GM18499 (cell line): ENCODE measurements around the gene CBFA2T2.
"Not testable (repeated sequence)": the region's sequence is repeated elsewhere in the genome, so short reads cannot be mapped to it uniquely, and the experiment has no call there.

ENCODE experiments used
- ATAC-seq: cut with Tn5 transposase; IDR thresholded peaks from one replicate; pipeline ENCODE4 v1.9.1; 2021; ENCODE audit warnings: moderate number of reproducible peaks; ENCODE audit not compliant: insufficient read depth, unreplicated experiment

CBFA2T2 gene

GRCh38 chr20:33606118-33606771 lies 116.3 kb downstream of the CBFA2T2 start:
- no peak for ATAC-seq

- no peak for ATAC-seq
Measured at GRCh38 chr20:33609504-33609903, 119.6 kb downstream of the CBFA2T2 start.

DNA sequence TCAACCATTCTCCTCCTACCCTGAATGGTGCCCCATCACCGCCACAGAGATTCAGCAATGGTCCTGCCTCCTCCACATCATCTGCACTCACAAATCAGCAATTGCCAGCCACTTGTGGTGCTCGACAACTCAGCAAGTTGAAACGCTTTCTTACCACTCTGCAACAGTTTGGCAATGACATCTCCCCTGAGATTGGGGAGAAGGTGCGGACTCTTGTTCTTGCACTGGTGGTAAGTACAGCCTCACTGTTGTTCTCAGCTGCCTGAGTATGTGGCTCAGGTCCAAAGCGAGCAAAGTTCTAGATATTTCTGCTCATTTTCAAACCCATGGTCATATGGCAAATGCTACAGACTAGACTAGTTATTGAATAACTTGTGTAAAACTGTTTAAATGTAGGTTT lies 121.2 kb downstream of the CBFA2T2 start:
- no peak for ATAC-seq

DNA sequence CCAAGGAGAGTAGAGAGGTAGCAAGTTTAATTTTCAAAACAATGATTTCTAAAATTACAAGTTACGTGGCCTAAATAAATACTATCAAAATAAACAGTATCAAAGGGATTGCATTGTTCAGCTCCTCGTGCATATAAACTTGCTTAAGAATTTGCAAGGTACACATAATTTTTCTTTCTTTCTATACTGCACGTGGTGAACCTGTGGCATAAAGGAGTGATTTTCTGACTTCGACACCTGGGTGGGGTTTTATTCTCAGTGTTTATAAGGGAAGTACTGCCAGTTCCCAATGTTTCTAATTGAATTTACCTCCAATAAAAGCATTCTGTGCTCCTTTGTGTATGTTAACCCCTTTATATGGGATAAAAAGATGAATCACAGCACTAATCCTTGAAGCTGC lies 122.1 kb downstream of the CBFA2T2 start:
- ATAC-seq: no peak

DNA sequence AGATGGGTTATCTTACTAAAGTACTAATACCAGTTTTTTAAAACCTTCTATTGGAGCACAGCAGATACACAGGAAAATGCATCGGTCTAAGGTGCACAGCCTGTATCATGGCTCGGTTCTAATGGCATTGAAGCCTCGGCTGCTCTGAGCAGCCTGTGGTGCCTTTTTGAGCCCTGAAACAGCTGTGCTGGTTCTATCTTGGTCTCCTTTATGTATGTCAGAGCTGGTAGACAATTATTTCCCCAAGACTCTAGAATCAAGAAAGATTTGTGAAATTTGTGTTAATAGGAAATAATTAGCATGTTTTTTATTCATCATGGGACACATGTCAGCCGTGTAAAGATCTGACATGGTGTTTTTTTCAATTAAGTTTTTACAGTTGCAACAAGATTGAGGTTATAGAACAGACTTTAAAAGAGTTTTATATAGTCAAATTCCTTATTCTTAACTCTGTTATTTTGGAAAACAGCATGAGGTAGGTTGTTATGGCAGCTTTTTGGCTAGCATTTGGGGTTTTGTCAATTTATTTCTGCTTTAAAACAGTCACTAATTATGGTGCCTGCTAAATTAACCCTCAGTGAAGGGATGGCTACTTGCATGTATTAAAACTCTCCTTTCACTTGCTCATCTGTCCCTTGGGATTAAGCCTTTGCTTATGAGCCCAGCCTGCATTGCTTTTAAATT lies 132.0 kb downstream of the CBFA2T2 start:
- no peak for ATAC-seq

GRCh38 chr20:33622705-33623365 lies 132.9 kb downstream of the CBFA2T2 start:
- ATAC-seq: no peak

DNA sequence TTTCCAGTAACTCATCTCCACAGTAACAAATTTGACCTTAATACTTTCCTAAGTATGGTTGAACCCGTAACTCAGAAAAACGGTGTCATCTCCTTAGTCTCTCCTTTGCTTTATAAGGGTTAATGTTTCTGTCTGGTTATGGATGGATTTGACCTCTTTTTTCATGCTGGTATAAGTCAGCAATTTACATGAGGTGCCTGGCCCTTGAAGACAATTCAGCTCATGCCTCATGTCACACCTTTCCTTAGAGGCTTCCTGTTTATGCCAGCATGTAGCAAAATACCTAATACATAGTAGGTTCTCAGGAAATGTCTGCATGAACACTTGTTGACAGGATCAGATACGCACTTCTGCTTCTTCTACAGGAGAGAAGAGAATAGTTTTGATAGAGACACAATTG lies 134.5 kb downstream of the CBFA2T2 start:
- no peak for ATAC-seq

DNA sequence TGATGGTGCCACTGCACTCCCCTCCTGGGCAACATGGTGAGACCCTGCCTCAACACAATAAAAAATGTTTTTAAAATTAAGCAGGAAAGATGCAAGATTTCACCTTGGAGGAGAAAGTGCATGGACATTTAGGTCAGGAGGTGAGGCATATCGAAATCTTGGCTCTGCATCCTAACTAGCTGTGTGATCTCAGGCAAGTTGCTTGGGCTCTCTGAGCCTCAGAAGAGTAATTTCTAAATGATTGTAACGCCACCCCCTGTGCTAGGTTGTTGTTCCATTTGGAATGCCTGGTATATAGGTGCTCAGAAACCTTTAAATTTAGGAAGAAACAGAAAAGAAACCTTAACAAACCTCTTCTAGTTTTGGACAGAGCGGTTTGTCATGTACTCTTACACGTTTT lies 136.3 kb downstream of the CBFA2T2 start:
- no peak for ATAC-seq

GRCh38 chr20:33627577-33628216 lies 137.8 kb downstream of the CBFA2T2 start:
- no peak for ATAC-seq

DNA sequence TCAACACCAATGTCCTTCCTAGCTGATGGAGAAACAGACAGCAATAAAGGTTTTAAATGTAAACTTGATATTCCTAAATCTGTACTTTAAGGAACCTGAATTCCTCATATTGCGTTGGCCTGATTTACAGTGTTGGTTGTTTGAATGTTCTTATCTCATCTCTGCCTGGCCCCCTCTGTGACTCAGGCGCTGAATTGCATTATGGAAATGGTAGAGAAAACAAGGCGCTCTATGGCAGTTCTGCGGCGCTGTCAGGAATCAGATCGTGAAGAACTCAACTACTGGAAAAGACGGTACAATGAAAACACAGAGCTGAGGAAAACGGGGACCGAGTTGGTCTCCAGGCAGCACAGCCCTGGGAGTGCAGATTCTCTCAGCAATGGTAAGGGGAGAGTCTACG lies 139.6 kb downstream of the CBFA2T2 start:
- ATAC-seq: no peak

DNA sequence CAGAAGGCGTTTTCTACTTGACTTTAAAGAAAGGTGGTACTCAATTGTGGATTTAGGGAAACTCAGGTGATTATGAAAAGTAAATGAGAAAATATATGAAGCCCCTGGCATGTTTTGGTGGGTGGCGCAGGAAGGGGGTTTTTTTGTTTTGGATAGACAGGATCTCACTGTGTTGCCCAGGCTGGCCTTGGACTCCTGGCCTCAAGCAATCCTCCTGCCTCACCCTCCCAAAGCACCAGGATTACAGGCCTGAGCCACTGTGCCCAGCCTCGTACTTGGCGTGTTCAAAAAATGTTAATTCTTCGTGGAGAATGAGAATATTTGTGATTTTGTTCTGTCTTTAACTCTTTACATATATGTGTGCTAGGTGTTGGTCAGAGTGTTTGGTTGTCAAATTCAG lies 140.1 kb downstream of the CBFA2T2 start:
- no peak for ATAC-seq

GRCh38 chr20:33630507-33630906 lies 140.6 kb downstream of the CBFA2T2 start:
- no peak for ATAC-seq

GRCh38 chr20:33631910-33632309 lies 142.0 kb downstream of the CBFA2T2 start:
- not testable (repeated sequence) for ATAC-seq

DNA sequence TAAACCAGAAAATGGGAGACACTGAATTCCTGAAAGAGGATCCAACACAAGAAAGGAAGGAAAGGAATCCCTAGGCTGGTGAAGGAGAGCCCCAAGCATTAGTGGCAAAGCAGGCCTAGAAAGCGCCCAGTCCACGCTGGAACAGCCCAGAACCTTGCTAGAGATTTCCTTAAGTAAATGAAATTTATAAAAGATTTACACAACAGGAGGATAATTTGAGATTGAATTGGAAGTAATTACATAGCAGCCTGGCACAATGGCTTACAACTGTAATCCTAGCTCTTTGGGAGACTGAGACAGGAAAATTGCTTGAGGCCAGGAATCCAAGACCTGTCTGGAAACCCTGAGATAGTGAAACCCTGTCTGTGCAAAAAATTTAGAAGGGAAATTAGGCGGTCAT lies 145.4 kb downstream of the CBFA2T2 start:
- no peak for ATAC-seq

GRCh38 chr20:33636776-33637175 lies 146.9 kb downstream of the CBFA2T2 start:
- ATAC-seq: no peak

- ATAC-seq: no peak
Measured at GRCh38 chr20:33640287-33640686, 150.4 kb downstream of the CBFA2T2 start.

GRCh38 chr20:33644313-33645071 lies 154.6 kb downstream of the CBFA2T2 start:
- no peak for ATAC-seq

- no peak for ATAC-seq
Measured at GRCh38 chr20:33645072-33645358, 155.1 kb downstream of the CBFA2T2 start.

DNA sequence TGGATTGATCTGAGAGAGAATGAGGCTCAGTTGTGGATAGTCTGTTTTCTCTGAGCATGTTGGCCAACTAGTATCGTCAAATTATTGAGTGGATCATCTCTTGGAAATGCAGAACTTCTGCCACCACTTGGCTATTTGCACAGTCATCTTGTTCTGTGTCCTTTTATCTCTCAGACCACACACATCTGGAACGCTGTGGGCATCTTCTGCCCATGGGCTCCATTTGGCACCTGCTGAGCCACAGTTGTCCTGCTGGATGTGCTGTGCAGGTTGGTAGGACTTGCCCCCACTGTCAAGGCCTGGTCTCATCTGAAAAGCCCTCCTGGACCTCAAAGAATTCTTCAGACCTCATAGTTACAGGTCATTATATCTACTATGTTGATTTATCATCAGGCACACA lies 155.5 kb downstream of the CBFA2T2 start:
- ATAC-seq: no peak

- no peak for ATAC-seq
Measured at GRCh38 chr20:33646191-33646590, 156.3 kb downstream of the CBFA2T2 start.
